ENCODE measurements around the gene CMC1.

Gene CMC1

GRCh38 chr3:28278918-28279317 is 37.5 kb downstream of the CMC1 start:
- H3K79me2 ChIP-seq (ENCODE audit: control insufficient read depth, insufficient read depth, low read length, unreplicated experiment) = peaks cover 2% of the 10 kb centered on the region
- no peaks in the 10 kb centered on the region for H3K27me3 ChIP-seq (ENCODE audit: insufficient read depth, low read length)
- no peak overlapping the region for H3K4me3 ChIP-seq (ENCODE audit: low read depth, low read length)
- no peak overlapping the region for H2AFZ ChIP-seq (ENCODE audit: low read length, unreplicated experiment)
- no peaks in the 10 kb centered on the region for H3K4me1 ChIP-seq (ENCODE audit: control insufficient read depth, insufficient read depth, low read length, unreplicated experiment)
- no peak overlapping the region for H3K27ac ChIP-seq (ENCODE audit: low read depth, low read length)
- H3K36me3 ChIP-seq (ENCODE audit: insufficient read depth, low read length) = peaks cover 6% of the 10 kb centered on the region; the same call in 1 of the 2 replicates

- no peaks in the 10 kb centered on the region for H3K27me3 ChIP-seq (ENCODE audit: insufficient read depth, low read length)
- H3K4me3 ChIP-seq (ENCODE audit: low read depth, low read length) = no peak overlapping the region
- H3K4me1 ChIP-seq (ENCODE audit: control insufficient read depth, insufficient read depth, low read length, unreplicated experiment) = no peaks in the 10 kb centered on the region
- H3K27ac ChIP-seq (ENCODE audit: low read depth, low read length) = no peak overlapping the region
- H3K79me2 ChIP-seq (ENCODE audit: control insufficient read depth, insufficient read depth, low read length, unreplicated experiment) = peaks cover 1% of the 10 kb centered on the region
- no peak overlapping the region for H2AFZ ChIP-seq (ENCODE audit: low read length, unreplicated experiment)
- peaks cover 2% of the 10 kb centered on the region; the same call in 1 of the 2 replicates for H3K36me3 ChIP-seq (ENCODE audit: insufficient read depth, low read length)
Observed at GRCh38 chr3:28279770-28280169, 38.4 kb downstream of the CMC1 start.

GRCh38 chr3:28280781-28281180 is 39.4 kb downstream of the CMC1 start:
- no peak overlapping the region for H3K4me3 ChIP-seq (ENCODE audit: low read depth, low read length)
- no peak overlapping the region for H2AFZ ChIP-seq (ENCODE audit: low read length, unreplicated experiment)
- no peaks in the 10 kb centered on the region for H3K27me3 ChIP-seq (ENCODE audit: insufficient read depth, low read length)
- H3K4me1 ChIP-seq (ENCODE audit: control insufficient read depth, insufficient read depth, low read length, unreplicated experiment) = no peaks in the 10 kb centered on the region
- H3K79me2 ChIP-seq (ENCODE audit: control insufficient read depth, insufficient read depth, low read length, unreplicated experiment) = no peaks in the 10 kb centered on the region
- H3K27ac ChIP-seq (ENCODE audit: low read depth, low read length) = no peak overlapping the region
- H3K36me3 ChIP-seq (ENCODE audit: insufficient read depth, low read length) = no peaks in the 10 kb centered on the region

GRCh38 chr3:28286595-28286994 is 45.2 kb downstream of the CMC1 start:
- Histone ChIP-seq H3K27ac (ENCODE audit: low read depth, low read length) (no peak overlapping the region), H3K27me3 (ENCODE audit: insufficient read depth, low read length) (no peaks in the 10 kb centered on the region), H3K4me3 (ENCODE audit: low read depth, low read length) (no peak overlapping the region), H2AFZ (ENCODE audit: low read length, unreplicated experiment) (no peak overlapping the region), H3K36me3 (ENCODE audit: insufficient read depth, low read length) (no peaks in the 10 kb centered on the region), H3K79me2 (ENCODE audit: control insufficient read depth, insufficient read depth, low read length, unreplicated experiment) (no peaks in the 10 kb centered on the region), H3K4me1 (ENCODE audit: control insufficient read depth, insufficient read depth, low read length, unreplicated experiment) (no peaks in the 10 kb centered on the region)

GRCh38 chr3:28287046-28287445 is 45.6 kb downstream of the CMC1 start:
- Histone ChIP-seq H3K27me3 (ENCODE audit: insufficient read depth, low read length) (no peaks in the 10 kb centered on the region), H2AFZ (ENCODE audit: low read length, unreplicated experiment) (no peak overlapping the region), H3K79me2 (ENCODE audit: control insufficient read depth, insufficient read depth, low read length, unreplicated experiment) (no peaks in the 10 kb centered on the region), H3K4me1 (ENCODE audit: control insufficient read depth, insufficient read depth, low read length, unreplicated experiment) (no peaks in the 10 kb centered on the region), H3K27ac (ENCODE audit: low read depth, low read length) (no peak overlapping the region), H3K36me3 (ENCODE audit: insufficient read depth, low read length) (no peaks in the 10 kb centered on the region), H3K4me3 (ENCODE audit: low read depth, low read length) (no peak overlapping the region)

- H3K36me3 ChIP-seq (ENCODE audit: insufficient read depth, low read length) = peaks cover 7% of the 10 kb centered on the region; the same call in 1 of the 2 replicates
- H3K79me2 ChIP-seq (ENCODE audit: control insufficient read depth, insufficient read depth, low read length, unreplicated experiment) = no peaks in the 10 kb centered on the region
- H3K4me3 ChIP-seq (ENCODE audit: low read depth, low read length) = no peak overlapping the region
- no peaks in the 10 kb centered on the region for H3K27me3 ChIP-seq (ENCODE audit: insufficient read depth, low read length)
- H3K4me1 ChIP-seq (ENCODE audit: control insufficient read depth, insufficient read depth, low read length, unreplicated experiment) = peaks cover 5% of the 10 kb centered on the region
- H3K27ac ChIP-seq (ENCODE audit: low read depth, low read length) = no peak overlapping the region
- no peak overlapping the region for H2AFZ ChIP-seq (ENCODE audit: low read length, unreplicated experiment)
Observed at GRCh38 chr3:28290863-28291300, 49.5 kb downstream of the CMC1 start.

- H3K36me3 ChIP-seq (ENCODE audit: insufficient read depth, low read length) = peaks cover 7% of the 10 kb centered on the region; the same call in 1 of the 2 replicates
Observed at GRCh38 chr3:28291577-28291976, 50.2 kb downstream of the CMC1 start.

GRCh38 chr3:28292622-28293021 is 51.2 kb downstream of the CMC1 start:
- no peak overlapping the region for H3K4me3 ChIP-seq (ENCODE audit: low read depth, low read length)
- H3K27ac ChIP-seq (ENCODE audit: low read depth, low read length) = no peak overlapping the region
- H2AFZ ChIP-seq (ENCODE audit: low read length, unreplicated experiment) = no peak overlapping the region
- H3K4me1 ChIP-seq (ENCODE audit: control insufficient read depth, insufficient read depth, low read length, unreplicated experiment) = peaks cover 5% of the 10 kb centered on the region
- no peaks in the 10 kb centered on the region for H3K27me3 ChIP-seq (ENCODE audit: insufficient read depth, low read length)
- no peaks in the 10 kb centered on the region for H3K79me2 ChIP-seq (ENCODE audit: control insufficient read depth, insufficient read depth, low read length, unreplicated experiment)
- peaks cover 7% of the 10 kb centered on the region; the same call in 1 of the 2 replicates for H3K36me3 ChIP-seq (ENCODE audit: insufficient read depth, low read length)

More at GRCh38 chr3:28291577-28291976, 50.2 kb downstream of the CMC1 start:
- Histone ChIP-seq H3K4me3 (ENCODE audit: low read depth, low read length) (no peak overlapping the region), H3K27ac (ENCODE audit: low read depth, low read length) (no peak overlapping the region), H3K4me1 (ENCODE audit: control insufficient read depth, insufficient read depth, low read length, unreplicated experiment) (peaks cover 5% of the 10 kb centered on the region), H3K79me2 (ENCODE audit: control insufficient read depth, insufficient read depth, low read length, unreplicated experiment) (no peaks in the 10 kb centered on the region), H3K27me3 (ENCODE audit: insufficient read depth, low read length) (no peaks in the 10 kb centered on the region), H2AFZ (ENCODE audit: low read length, unreplicated experiment) (no peak overlapping the region)

- Histone ChIP-seq H3K79me2 (ENCODE audit: control insufficient read depth, insufficient read depth, low read length, unreplicated experiment) (no peaks in the 10 kb centered on the region), H3K4me1 (ENCODE audit: control insufficient read depth, insufficient read depth, low read length, unreplicated experiment) (peaks cover 5% of the 10 kb centered on the region)
Observed at GRCh38 chr3:28294667-28295413, 53.4 kb downstream of the CMC1 start.

GRCh38 chr3:28295898-28296490 is 54.6 kb downstream of the CMC1 start:
- Histone ChIP-seq H3K79me2 (ENCODE audit: control insufficient read depth, insufficient read depth, low read length, unreplicated experiment) (no peaks in the 10 kb centered on the region), H3K4me3 (ENCODE audit: low read depth, low read length) (peak overlapping the region; percentile 38)

More at GRCh38 chr3:28294667-28295413, 53.4 kb downstream of the CMC1 start:
- H3K4me3 ChIP-seq (ENCODE audit: low read depth, low read length) = peak overlapping the region; percentile 1; the same call in 1 of the 2 replicates
- H3K27ac ChIP-seq (ENCODE audit: low read depth, low read length) = no peak overlapping the region
- H2AFZ ChIP-seq (ENCODE audit: low read length, unreplicated experiment) = no peak overlapping the region
- H3K36me3 ChIP-seq (ENCODE audit: insufficient read depth, low read length) = peaks cover 7% of the 10 kb centered on the region; the same call in 1 of the 2 replicates
- H3K27me3 ChIP-seq (ENCODE audit: insufficient read depth, low read length) = no peaks in the 10 kb centered on the region

GRCh38 chr3:28299705-28300104 is 58.3 kb downstream of the CMC1 start:
- Histone ChIP-seq H3K4me3 (ENCODE audit: low read depth, low read length) (no peak overlapping the region), H3K79me2 (ENCODE audit: control insufficient read depth, insufficient read depth, low read length, unreplicated experiment) (no peaks in the 10 kb centered on the region), H3K27me3 (ENCODE audit: insufficient read depth, low read length) (no peaks in the 10 kb centered on the region), H3K27ac (ENCODE audit: low read depth, low read length) (no peak overlapping the region), H3K4me1 (ENCODE audit: control insufficient read depth, insufficient read depth, low read length, unreplicated experiment) (peaks cover 5% of the 10 kb centered on the region), H3K36me3 (ENCODE audit: insufficient read depth, low read length) (peaks cover 7% of the 10 kb centered on the region; the same call in 1 of the 2 replicates), H2AFZ (ENCODE audit: low read length, unreplicated experiment) (no peak overlapping the region)

More at GRCh38 chr3:28295898-28296490, 54.6 kb downstream of the CMC1 start:
- Histone ChIP-seq H3K36me3 (ENCODE audit: insufficient read depth, low read length) (peaks cover 7% of the 10 kb centered on the region; the same call in 1 of the 2 replicates), H2AFZ (ENCODE audit: low read length, unreplicated experiment) (peak overlapping the region; percentile 77), H3K4me1 (ENCODE audit: control insufficient read depth, insufficient read depth, low read length, unreplicated experiment) (peaks cover 5% of the 10 kb centered on the region), H3K27ac (ENCODE audit: low read depth, low read length) (no peak overlapping the region), H3K27me3 (ENCODE audit: insufficient read depth, low read length) (no peaks in the 10 kb centered on the region)
